Measurements from ENCODE around the gene ST8SIA6.
"Not testable (repeated sequence)": the region's sequence is repeated elsewhere in the genome, so short reads cannot be mapped to it uniquely, and the experiment has no call there.

Gene ST8SIA6

GRCh38 chr10:17425584-17426262 is 28.7 kb downstream of the ST8SIA6 start:
- no peak for DNase-seq

GRCh38 chr10:17423632-17424186 is 30.7 kb downstream of the ST8SIA6 start:
- no peak for DNase-seq

DNA sequence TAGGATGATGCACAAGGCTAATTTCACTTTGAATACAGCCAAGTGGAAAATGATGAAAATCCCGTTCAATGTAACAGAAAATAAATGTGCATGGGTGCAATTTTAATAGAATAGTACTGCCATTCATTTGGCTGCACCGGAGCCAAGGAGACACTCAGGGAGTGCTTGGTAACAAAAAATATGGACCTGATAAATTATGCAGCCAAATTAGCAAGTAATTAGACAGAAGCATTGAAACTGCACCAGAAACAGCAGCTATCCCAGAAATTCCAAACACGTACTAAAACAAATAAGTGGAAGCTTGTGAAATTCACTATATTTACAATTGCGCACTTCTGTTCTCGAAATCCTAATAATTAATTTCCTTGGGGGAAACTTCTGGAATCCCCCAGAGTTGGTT is 31.5 kb downstream of the ST8SIA6 start:
- no peak for DNase-seq

DNA sequence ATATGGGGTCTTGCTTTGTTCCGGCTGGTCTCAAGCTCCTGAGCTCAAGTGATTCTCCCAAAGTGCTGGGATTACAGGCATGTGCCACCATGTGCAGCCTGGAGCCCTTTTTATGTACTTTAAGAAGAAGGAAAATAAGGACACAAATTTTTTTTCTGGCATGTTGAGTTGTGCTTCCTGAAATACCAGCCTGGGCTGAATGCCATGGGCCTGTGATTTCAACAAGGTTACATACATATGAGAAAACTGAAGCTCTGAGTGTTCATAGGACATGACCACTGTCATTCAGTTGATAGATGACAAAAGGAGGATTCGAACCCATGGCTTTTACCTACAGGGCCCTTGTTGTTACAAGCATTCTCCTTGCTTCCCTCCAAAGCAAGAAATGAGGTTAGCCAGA is 36.1 kb downstream of the ST8SIA6 start:
- no peak for DNase-seq

- no peak for DNase-seq
Observed at GRCh38 chr10:17416442-17417211, 37.8 kb downstream of the ST8SIA6 start.

- no peak for DNase-seq
Observed at GRCh38 chr10:17415046-17415658, 39.2 kb downstream of the ST8SIA6 start.

GRCh38 chr10:17414484-17414883 is 39.9 kb downstream of the ST8SIA6 start:
- DNase-seq = no peak

DNA sequence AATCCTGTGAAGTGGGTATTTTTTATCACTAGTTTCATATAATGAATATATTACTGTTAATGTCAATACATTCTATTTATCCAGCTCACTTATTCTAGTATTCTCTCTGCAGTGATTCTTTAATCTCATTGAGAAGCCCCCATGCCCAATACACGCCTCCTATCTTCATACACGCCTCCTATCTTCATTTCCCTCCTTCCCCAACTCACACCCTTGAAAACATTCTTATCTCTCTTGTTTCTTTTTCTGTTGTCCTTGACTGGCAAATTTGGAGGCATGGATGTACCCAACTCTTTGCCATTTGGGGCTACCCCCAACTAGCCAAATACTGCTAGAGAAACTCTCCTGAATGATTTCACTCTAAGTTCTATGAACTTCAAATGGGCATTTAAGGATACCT is 40.5 kb downstream of the ST8SIA6 start:
- no peak for DNase-seq

GRCh38 chr10:17412323-17412722 is 42.1 kb downstream of the ST8SIA6 start:
- no peak for DNase-seq

DNA sequence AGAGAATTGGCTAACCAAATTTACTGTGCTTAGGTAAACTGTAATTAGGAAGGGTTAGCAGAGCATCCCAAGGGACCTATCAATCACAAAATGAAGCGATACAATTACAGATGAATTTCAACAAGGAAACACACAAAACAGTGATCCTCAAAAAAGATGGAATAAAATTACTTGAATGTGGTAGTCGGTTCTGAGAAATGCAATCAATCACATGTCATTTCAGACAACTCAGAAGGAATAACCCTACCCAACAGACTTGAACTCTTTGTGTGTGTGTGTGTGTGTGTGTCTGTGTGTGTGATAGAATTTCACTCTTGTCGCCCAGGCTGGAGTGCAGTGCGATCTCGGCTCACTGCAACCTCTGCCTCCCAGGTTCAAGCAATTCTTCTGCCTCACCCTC is 43.5 kb downstream of the ST8SIA6 start:
- DNase-seq = no peak

DNA sequence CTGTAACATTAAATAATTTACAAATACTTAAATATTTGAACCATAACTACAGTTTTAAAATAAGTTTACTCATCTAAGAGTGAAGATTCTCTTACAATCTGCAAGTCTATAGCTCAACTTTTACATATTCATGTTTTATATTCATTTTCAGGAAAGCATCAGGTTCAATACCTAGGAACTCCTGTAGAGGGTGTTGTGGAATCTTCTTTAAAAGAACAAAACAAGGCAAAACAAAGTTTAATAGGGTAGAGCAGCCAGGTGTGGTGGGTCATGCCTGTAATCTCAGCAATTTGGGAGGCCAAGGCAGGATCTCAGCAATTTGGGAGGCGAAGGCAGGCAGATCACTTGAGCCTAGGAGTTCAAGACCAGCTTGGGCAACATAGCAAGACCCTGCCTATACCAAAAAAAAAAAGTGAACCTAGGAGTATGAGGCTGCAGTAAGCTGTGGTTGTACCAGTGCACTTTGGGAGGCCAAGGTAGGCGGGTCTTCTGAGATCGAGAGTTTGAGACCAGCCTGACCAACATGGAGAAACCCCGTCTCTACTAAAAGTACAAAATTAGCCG is 45.1 kb downstream of the ST8SIA6 start:
- no peak for DNase-seq

DNA sequence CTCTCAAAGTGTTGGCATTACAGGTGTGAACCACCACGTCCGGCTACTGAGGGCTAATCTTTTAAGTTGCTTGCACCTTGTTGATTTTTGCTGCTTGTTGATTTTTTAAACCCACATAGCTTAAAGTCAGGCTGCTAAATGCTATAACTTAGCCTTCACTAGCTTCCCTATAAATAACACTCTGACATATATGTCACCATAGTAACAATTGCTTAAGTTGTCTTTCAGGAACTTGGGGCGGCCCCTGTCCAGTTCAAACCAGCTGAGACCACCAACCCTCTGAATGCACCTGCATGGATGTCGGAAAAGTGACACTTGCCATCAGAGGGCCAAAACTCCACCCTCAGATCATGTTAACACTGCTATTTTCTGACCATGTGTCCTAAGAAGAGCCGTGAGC is 47.3 kb downstream of the ST8SIA6 start:
- no peak for DNase-seq

DNA sequence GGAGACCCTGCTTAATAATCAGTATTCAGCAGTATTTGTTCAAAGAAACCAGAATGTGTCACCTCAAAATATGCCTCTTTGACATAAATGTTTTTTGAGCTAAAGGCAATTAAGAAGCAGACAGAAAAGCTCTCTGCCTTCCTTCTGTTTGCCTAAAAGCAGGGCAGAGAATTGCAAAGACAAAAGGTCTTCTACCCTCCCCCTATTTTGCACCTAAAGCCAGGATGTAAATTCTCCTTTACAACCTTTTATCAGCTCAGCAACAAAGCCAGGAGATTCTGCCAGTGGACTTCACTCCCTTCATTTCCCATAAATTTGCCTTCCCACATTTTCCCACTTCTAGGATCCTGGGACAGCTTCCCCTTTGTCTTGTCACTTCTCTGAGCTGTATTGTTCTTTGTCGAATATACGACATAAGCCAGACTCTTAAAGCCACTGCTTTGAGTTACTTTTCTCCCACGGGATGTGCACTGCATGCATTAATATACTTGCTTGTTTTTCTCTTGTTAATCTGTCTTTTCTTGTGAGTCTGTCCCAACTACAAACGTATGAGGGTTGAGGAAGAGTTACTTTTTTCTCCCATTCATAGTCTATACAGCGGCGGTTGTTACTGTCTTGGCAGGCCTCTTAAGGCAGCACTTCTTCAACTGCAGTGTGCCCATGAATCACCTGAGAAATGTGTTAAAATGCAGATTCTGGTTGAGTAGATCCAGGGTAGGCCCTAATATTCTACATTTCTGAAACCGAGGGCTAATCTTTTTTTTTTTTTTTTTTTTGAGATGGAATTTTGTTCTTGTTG is 48.2 kb downstream of the ST8SIA6 start:
- no peak for DNase-seq

- no peak for DNase-seq
Observed at GRCh38 chr10:17403161-17403560, 51.2 kb downstream of the ST8SIA6 start.

DNA sequence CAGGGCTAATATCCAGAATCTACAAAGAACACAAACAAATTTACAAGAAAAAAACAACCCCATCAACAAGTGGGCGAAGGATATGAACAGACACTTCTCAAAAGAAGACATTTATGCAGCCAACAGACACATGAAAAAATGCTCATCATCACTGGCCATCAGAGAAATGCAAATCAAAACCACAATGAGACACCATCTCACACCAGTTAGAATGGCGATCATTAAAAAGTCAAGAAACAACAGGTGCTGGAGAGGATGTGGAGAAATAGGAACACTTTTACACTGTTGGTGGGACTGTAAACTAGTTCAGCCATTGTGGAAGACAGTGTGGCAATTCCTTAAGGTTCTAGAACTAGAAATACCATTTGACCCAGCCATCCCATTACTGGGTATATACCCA is 52.4 kb downstream of the ST8SIA6 start:
- DNase-seq = not testable (repeated sequence)

DNA sequence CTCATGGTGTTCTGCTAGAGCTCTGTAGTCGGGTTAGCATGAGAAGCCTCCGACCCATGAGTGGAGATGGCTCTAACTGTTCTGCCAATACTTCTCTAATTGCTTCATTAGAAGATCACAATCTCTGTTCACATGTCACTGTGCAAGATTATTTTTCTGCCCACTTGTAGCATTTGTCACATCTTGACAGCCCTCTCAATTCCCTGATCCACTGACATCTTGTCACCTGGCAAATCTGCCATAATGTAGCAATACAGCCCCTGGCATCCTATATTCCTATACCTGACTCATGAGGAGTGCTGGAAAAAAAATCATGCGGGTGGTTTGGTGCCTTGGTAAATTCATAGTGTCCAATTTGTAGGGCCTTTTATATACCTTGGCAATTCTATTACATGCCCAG is 58.4 kb downstream of the ST8SIA6 start:
- DNase-seq = no peak

DNA sequence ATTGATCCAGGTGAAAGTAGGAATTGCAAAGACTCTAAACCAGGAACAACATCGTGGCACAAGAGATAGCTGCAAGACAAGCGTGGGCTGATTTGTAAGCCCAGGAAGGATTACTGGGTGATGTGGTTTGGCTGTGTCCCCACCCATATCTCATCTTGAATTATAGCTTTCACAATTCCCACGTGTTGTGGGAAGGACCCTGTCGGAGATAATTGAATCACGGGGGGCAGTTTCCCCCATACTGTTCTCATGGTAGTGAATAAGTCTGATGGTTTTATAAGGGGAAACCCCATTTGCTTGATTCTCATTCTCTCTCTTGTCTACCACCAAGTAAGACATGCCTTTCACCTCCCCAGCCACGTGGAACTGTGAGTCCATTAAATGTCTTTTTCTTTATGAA is 59.5 kb downstream of the ST8SIA6 start:
- no peak for DNase-seq

- no peak for DNase-seq
Observed at GRCh38 chr10:17387861-17388503, 66.4 kb downstream of the ST8SIA6 start.

GRCh38 chr10:17386616-17387075 is 67.7 kb downstream of the ST8SIA6 start:
- DNase-seq = no peak

DNA sequence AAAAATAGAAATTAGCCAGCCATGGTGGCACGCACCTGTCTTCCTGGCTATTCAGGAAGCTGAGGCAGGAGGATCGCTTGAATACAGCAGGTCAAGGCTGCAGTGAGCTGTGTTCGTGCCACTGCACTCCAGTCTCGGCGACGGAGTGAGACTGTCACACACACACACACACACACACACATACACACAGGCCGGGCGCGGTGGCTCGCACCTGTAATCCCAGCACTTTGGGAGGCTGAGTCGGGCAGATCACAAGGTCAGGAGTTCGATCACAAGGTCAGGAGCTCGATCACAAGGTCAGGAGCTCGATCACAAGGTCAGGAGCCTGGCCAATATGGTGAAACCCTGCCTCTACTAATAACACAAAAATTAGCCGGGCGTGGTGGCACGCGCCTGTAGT is 68.4 kb downstream of the ST8SIA6 start:
- DNase-seq = no peak

GRCh38 chr10:17385066-17385465 is 69.3 kb downstream of the ST8SIA6 start:
- DNase-seq = no peak

All from NCI-H187 (cell line).